NCI-H1105 treated with DMSO at 0.1 percent for 48 hours (cell line): ENCODE measurements around the gene MS4A1.
"Not testable (repeated sequence)": the region's sequence is repeated elsewhere in the genome, so short reads cannot be mapped to it uniquely, and the experiment has no call there.

Source experiments
- DNase-seq: peaks from one replicate; lab custom pipeline; 2025; lab: John Stamatoyannopoulos, UW

Gene MS4A1

DNA sequence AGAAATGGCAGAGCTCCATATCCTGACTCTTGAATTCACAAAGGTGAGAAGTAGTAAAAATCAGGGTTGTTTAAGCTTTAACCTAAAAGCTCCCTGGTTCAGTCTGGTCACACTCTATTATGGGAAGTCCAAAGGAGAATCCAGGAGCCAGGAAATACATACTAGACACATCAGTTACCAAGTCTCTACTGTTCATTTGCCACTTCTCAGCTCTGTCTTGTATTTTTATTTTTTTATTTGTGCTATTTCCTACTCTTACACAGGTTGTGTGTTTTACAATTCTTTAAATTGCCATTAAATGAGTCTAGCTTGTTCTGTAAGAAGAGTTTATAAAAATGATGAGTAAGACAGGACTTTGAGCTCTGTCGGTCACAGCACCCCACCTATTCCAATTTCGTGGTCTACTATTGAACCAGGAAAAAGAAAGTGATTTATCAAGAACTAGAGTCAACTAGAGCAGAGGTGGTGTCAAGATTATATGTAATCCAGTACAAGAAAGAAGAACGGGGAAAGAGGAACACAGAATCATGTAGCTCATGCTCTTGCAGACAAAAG lies 46.7 kb downstream of the MS4A1 start:
- DNase-seq: no peak

DNA sequence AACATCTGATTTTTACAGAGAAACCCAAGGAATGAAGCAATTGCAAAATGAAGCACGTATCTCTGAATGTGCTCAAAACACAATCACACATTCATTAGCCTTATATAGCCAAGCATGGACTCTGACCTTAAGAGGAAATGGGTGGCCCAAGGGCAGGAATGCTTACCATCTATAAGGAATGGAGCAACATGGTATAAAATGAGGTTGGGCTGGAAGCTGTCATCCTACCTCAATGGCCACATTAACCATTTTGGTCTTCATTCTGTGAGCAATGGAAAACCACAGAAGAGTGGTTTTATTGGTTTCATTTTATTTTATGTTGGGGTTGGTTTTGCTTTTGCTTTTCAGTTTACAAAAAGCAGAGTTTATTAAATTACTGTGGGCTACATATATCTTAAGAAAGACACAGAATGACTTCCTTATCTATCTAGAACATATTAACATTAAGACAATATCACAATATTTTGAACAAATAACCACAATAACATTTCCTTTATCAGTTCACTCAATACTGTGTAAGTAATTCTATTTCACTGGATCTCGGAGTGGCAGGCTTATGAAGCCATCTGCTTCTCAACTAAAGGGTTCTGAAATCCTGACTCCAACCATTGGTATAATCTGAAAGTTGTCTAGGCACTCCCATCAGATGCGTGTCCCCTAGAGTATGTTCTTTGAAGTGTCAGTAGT lies 48.7 kb downstream of the MS4A1 start:
- no peak for DNase-seq

DNA sequence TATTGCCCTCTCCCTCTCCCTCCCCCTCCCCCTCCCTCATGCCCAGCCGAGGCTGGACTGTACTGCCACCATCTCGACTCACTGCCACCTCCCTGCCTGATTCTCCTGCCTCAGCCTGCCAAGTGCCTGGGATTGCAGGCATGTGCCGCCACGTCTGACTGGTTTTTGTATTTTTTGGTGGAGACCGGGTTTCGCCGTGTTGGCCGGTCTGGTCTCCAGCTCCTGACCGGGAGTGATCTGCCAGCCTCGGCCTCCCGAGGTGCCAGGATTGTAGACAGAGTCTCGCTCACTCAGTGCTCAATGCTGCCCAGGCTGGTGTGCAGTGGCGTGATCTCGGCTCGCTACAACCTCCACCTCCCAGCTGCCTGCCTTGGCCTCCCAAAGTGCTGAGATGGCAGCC lies 54.0 kb downstream of the MS4A1 start:
- not testable (repeated sequence) for DNase-seq

DNA sequence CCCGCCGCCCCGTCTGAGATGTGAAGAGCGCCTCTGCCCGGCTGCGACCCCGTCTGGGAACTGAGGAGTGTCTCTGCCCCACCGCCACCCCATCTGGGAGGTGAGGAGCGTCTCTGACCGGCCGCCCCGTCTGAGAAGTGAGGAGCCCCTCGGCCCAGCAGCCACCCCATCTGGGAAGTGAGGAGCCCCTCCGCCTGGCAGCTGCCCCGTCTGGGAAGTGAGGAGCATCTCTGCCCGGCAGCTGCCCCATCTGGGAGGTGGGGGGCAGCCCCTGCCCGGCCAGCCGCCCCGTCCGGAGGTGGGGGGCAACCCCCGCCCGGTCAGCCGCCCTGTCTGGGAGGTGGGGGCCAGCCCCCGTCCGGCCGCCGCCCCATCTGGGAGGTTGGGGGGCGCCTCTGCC lies 54.6 kb downstream of the MS4A1 start:
- DNase-seq: not testable (repeated sequence)

DNA sequence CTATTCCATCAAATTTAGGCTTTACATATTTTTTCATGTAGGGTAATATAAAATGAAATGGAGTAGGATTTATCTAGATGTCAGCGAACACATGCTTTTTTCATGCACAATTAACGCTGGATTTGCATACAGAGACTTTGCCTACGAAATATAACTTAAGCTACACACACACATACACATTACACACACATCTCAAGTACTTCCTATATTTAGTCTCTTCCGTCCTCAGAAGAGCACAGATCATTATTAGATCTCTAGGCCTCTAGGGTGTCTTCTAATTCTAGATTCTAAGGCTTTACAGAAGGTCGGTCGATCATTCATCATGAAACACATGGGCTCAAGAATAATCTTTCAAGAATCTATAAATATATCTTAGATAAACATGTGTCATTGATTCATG lies 55.7 kb downstream of the MS4A1 start:
- no peak for DNase-seq

DNA sequence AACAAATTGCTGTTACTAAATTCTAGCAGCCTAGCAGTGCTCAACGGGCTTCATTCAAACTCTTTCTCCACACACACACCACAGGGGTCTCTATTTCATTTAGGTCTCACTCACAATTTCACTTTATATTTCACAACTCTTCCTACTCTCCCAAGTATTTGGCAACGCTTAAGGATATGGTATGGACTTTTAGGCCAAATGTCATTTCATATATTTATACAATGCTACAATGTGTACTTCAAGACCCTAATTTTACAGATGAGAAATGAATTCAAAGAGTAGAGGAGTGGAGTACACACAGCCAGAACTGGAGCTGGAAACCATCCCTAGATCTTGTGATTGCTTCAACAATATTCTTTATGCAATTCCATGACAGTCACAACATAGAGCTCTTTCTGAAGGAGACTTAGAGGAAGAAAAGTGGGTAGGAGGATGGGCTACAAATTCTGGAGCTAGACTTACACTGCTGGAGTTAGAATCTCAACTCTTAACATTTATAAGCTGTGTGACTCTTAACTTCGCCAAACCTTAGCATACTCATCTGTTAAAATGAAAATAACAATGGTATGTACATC lies 57.1 kb downstream of the MS4A1 start:
- DNase-seq: no peak

DNA sequence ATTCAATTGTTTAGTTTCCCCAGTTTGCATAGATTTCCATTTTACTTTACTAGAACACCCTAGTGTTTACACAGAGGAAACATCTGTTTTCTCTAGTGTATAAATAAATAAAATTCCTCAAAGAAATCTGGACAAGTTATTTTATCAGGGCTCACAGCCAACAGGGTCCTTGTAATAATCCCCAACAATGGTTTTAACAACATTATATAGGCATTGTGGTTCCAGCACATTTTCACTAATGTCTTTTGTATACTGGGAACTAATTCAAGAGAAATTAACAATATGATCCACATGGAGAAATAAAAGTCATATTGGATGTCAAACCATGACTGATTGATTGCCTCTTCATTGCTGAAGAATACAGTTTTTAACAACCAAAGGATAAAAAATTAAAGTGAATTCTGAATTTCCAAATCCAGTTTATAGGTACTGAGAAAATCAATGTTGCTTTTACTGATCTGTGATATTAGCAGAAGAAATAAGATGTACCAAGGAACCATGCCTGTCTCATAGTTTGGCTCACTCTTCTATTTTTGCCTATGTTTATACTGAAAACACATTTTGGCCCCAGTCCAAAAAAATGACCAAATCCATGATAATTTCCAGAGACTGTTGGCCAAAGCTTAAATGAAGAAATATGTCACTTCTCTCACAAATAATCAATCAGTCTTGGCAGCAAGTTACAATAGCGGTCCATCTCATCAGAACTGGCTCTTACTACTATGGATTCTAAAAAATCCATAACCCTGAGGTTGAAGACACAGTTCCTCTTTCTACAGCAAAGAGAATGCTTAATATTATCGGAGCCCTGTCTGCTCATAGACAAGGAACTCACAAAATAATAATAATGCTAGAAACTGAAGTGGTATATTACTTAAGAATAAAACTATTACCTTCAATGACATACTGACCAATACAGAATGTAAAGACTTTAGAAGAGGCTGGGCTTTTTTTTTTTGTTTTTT lies 58.1 kb downstream of the MS4A1 start:
- DNase-seq: no peak

DNA sequence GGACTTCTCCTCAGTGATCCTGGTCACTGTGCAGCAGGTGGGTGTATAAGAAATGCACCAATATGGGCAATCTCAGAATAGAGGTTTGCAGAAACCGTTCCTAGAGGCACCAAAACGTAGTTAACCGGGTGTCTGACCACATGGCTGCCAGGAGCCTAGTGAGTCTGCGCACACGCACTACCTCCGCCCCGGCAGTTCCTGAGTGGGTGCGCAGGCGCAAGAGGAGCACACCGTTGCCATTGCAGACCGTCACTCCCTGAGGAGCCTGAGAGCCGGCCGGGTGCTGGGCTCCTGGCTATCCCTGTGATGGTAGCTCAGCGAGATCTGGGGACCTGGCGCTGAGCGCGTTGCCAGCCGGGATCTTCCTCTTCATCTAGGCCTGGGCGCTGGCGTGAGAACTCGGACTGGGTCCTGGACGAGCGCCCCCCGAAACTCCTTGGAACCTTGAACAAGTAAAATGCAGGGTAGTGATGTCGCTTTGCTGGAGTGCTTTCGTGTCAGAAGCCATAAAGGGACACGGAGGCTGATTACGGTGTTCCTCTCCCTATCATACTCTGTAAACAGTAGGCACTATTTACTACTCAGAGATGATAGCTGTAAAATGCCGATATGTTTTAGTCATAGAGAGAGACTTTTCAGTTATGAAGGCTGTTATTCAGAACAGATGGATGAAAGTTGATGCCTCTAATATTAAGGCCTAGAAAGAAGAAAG lies 59.7 kb downstream of the MS4A1 start, which contains the start of gene MS4A13:
Gene MS4A13 (plus strand): TSS at position 249 of the 712 bp plus-strand sequence. CDS start 2,692 bp downstream, outside the sequence.
- no peak for DNase-seq
